KMS-11 (cell line): ENCODE measurements around the gene PXN.
"Not testable (repeated sequence)": the region's sequence is repeated elsewhere in the genome, so short reads cannot be mapped to it uniquely, and the experiment has no call there.

Experiments
- H2AFZ ChIP-seq: fragments of 200-600 bp; sonication (generic); 2 replicates; pipeline ENCODE4 v1.6.1; 2016; ENCODE audit warnings: antibody characterized with exemption, mixed run types, low read depth
- H3K27ac ChIP-seq: fragments of 200-600 bp; sonication (generic); 2 replicates; pipeline ENCODE4 v1.6.1; 2016; ENCODE audit warnings: mild to moderate bottlenecking, mixed run types
- H3K27me3 ChIP-seq: fragments of 200-600 bp; sonication (generic); 2 replicates; pipeline ENCODE4 v1.6.1; 2017; ENCODE audit warnings: mild to moderate bottlenecking, low read depth, mixed run types, moderate library complexity; ENCODE audit not compliant: insufficient read depth
- H3K36me3 ChIP-seq: fragments of 200-600 bp; sonication (generic); 2 replicates; pipeline ENCODE4 v1.6.1; 2017; ENCODE audit warnings: mild to moderate bottlenecking, mixed run types; ENCODE audit not compliant: insufficient read depth
- H3K4me1 ChIP-seq: fragments of 200-600 bp; sonication (generic); 2 replicates; pipeline ENCODE4 v1.6.1; 2016; ENCODE audit warnings: mild to moderate bottlenecking, low read depth, mixed run types; ENCODE audit not compliant: poor library complexity, severe bottlenecking
- H3K4me2 ChIP-seq: fragments of 200-600 bp; sonication (generic); 2 replicates; pipeline ENCODE4 v1.7.0; 2016; ENCODE audit warnings: mild to moderate bottlenecking, mixed run types
- H3K4me3 ChIP-seq: fragments of 200-600 bp; sonication (generic); IDR thresholded peaks from 2 replicates; pipeline ENCODE4 v1.6.1; 2017; ENCODE audit warnings: low read depth, low read length, mixed read lengths; ENCODE audit not compliant: insufficient read depth
- H3K79me2 ChIP-seq: fragments of 200-600 bp; sonication (generic); 2 replicates; pipeline ENCODE4 v1.6.1; 2016; ENCODE audit warnings: low read depth, mixed run types; ENCODE audit not compliant: insufficient read depth
- H3K9ac ChIP-seq: fragments of 200-600 bp; sonication (generic); 2 replicates; pipeline ENCODE4 v1.6.1; 2016; ENCODE audit warnings: mild to moderate bottlenecking, mixed run types
- H4K20me1 ChIP-seq: fragments of 200-600 bp; sonication (generic); 2 replicates; pipeline ENCODE4 v1.6.1; 2016; ENCODE audit warnings: mild to moderate bottlenecking, mixed run types; ENCODE audit not compliant: insufficient read depth
- TF ChIP-seq, protein P1 (sequence below): fragments of 200-600 bp; sonication (generic); conservative IDR thresholded peaks from 2 replicates; pipeline ENCODE4 v1.6.1; 2017; ENCODE audit warnings: low read depth, mild to moderate bottlenecking, antibody characterized with exemption, low read length, moderate library complexity, mixed read lengths

Gene PXN

GRCh38 chr12:120259418-120260202, 5.9 kb downstream of the PXN start:
- Histone ChIP-seq H3K9ac (no peak overlapping the region), H3K4me2 (no peak overlapping the region), H3K27ac (no peak overlapping the region), H3K4me1 (no peaks in the 10 kb centered on the region), H3K79me2 (no peaks in the 10 kb centered on the region), H3K36me3 (no peaks in the 10 kb centered on the region), H2AFZ (no peak overlapping the region), H3K4me3 (no peak overlapping the region), H4K20me1 (no peaks in the 10 kb centered on the region), H3K27me3 (no peaks in the 10 kb centered on the region)
- TF ChIP-seq, protein P1, sequence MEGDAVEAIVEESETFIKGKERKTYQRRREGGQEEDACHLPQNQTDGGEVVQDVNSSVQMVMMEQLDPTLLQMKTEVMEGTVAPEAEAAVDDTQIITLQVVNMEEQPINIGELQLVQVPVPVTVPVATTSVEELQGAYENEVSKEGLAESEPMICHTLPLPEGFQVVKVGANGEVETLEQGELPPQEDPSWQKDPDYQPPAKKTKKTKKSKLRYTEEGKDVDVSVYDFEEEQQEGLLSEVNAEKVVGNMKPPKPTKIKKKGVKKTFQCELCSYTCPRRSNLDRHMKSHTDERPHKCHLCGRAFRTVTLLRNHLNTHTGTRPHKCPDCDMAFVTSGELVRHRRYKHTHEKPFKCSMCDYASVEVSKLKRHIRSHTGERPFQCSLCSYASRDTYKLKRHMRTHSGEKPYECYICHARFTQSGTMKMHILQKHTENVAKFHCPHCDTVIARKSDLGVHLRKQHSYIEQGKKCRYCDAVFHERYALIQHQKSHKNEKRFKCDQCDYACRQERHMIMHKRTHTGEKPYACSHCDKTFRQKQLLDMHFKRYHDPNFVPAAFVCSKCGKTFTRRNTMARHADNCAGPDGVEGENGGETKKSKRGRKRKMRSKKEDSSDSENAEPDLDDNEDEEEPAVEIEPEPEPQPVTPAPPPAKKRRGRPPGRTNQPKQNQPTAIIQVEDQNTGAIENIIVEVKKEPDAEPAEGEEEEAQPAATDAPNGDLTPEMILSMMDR, result no peak

DNA sequence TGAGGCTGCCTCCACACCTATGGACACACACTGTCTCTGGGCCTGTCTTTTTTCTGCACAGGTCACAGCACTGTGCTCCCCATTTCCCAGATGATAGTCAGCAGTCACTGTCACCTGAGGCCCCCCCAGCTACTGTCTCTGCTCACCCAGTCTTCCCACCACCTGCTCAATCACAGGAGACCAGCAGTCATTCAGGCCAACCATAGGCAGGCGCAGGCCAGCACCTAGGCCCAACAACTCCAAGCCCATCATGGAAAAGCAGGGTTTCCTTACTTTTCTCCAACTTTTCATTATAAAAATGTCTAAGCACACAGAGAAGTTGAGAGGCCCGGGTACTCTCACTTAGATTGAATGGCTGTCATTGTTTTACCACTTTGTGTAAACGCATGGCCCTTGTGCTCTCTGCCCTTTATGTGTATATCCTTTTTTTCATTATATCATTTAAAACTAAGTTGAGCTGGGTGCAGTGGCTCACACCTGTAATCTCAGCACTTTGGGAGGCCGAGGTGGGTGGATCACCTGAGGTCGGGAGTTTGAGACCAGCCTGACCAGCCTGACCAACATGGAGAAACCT, 7.1 kb downstream of the PXN start:
- no peaks in the 10 kb centered on the region for H4K20me1 ChIP-seq
- H3K27ac ChIP-seq, result no peak overlapping the region
- no peaks in the 10 kb centered on the region for H3K4me1 ChIP-seq
- no peaks in the 10 kb centered on the region for H3K36me3 ChIP-seq
- H3K4me3 ChIP-seq, result no peak overlapping the region
- H3K79me2 ChIP-seq, result no peaks in the 10 kb centered on the region
- TF ChIP-seq, protein P1, result no peak
- H3K9ac ChIP-seq, result no peak overlapping the region
- H3K4me2 ChIP-seq, result no peak overlapping the region
- H3K27me3 ChIP-seq, result no peaks in the 10 kb centered on the region
- H2AFZ ChIP-seq, result no peak overlapping the region

GRCh38 chr12:120257041-120257821, 8.3 kb downstream of the PXN start:
- Histone ChIP-seq H3K36me3 (no peaks in the 10 kb centered on the region), H3K27me3 (no peaks in the 10 kb centered on the region), H4K20me1 (no peaks in the 10 kb centered on the region), H3K4me3 (no peak overlapping the region), H3K9ac (no peak overlapping the region), H3K79me2 (no peaks in the 10 kb centered on the region), H3K4me1 (no peaks in the 10 kb centered on the region), H3K4me2 (no peak overlapping the region), H2AFZ (no peak overlapping the region), H3K27ac (no peak overlapping the region)
- TF ChIP-seq, protein P1, result no peak

- Histone ChIP-seq H4K20me1 (no peaks in the 10 kb centered on the region), H3K27ac (no peak overlapping the region), H3K27me3 (no peaks in the 10 kb centered on the region), H3K36me3 (no peaks in the 10 kb centered on the region), H3K4me2 (no peak overlapping the region), H3K9ac (no peak overlapping the region), H2AFZ (no peak overlapping the region), H3K4me1 (no peaks in the 10 kb centered on the region), H3K4me3 (no peak overlapping the region), H3K79me2 (no peaks in the 10 kb centered on the region)
- TF ChIP-seq, protein P1, result no peak
Observed at GRCh38 chr12:120254809-120255208, 10.7 kb downstream of the PXN start.

GRCh38 chr12:120253313-120253712, 12.2 kb downstream of the PXN start:
- H3K4me1 ChIP-seq, H3K79me2 ChIP-seq, H3K4me2 ChIP-seq, H3K9ac ChIP-seq, H3K36me3 ChIP-seq, H2AFZ ChIP-seq, H3K27me3 ChIP-seq, H4K20me1 ChIP-seq, H3K27ac ChIP-seq, H3K4me3 ChIP-seq: not testable (repeated sequence)
